ENCODE results near the gene MYH15.

The MYH15 gene

GRCh38 chr3:108410531-108410984, 99.8 kb downstream of the MYH15 start:
- DNase-seq: no peak

- DNase-seq: no peak
Observed at GRCh38 chr3:108409800-108410178, 100.6 kb downstream of the MYH15 start.

GRCh38 chr3:108408883-108409799, 101.3 kb downstream of the MYH15 start:
- no peak for DNase-seq

GRCh38 chr3:108407886-108408285, 102.5 kb downstream of the MYH15 start:
- no peak for DNase-seq

GRCh38 chr3:108406661-108407206, 103.7 kb downstream of the MYH15 start:
- no peak for DNase-seq

GRCh38 chr3:108406063-108406660, 104.2 kb downstream of the MYH15 start:
- no peak for DNase-seq

- no peak for DNase-seq
Observed at GRCh38 chr3:108404368-108404767, 106.0 kb downstream of the MYH15 start.

GRCh38 chr3:108403686-108404345, 106.6 kb downstream of the MYH15 start:
- no peak for DNase-seq

GRCh38 chr3:108403198-108403597, 107.2 kb downstream of the MYH15 start:
- no peak for DNase-seq

DNA sequence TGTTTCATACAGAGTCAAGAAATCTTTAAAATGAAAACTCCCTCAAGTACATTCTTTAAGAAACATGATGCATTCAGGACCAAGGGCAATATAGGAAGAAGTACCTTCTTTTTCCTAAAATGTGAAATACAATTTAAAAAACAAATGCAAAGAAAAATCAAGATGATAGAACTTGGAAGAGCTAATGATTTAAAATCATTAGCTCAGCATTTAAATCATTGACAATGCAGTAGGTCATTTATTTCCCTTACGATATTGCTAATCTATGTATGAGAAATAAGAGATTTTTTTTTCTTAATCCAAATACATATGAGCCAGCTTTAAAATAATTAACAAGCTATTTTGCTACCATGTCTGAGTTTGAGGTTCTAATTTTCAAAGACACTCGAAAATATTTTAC, 108.6 kb downstream of the MYH15 start:
- DNase-seq: no peak

DNA sequence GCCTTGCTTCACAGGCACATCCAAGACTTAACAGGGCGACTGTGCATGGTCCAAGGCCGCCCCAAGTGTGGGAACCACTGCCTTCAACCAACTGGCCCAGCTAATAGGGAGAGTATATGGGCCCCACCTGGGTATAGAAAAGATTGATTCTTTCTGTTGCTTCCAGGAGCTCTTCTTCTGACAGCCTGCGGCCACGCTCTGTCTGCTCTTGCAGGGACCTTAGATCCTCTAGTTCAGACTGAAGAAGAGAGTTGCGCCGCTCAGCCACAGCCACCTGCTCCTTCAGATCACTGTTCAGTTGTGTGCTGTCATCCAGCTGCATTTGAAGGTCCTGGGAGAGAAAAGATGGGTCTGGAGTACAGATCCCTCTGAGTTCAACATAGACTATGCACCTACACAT, 111.9 kb downstream of the MYH15 start:
- DNase-seq: no peak

DNA sequence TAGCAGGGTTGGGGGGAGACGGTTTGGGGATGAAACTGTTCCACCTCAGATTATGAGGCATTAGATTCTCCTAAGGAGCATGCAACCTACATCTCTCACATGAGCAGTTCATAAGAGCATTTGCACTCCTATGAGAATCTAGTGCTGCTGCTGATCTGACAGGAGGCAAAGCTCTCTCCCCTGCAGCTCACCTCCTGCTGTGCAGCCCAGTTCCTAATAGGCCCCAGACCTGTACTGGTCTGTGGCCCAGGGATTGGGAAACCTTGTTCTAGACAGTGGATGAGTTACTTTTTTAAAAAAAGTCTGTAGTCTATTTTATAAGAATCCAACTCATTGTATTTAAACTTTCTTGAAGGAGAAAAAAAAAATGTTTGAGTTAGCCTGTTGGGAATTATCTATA, 114.1 kb downstream of the MYH15 start:
- DNase-seq: no peak

DNA sequence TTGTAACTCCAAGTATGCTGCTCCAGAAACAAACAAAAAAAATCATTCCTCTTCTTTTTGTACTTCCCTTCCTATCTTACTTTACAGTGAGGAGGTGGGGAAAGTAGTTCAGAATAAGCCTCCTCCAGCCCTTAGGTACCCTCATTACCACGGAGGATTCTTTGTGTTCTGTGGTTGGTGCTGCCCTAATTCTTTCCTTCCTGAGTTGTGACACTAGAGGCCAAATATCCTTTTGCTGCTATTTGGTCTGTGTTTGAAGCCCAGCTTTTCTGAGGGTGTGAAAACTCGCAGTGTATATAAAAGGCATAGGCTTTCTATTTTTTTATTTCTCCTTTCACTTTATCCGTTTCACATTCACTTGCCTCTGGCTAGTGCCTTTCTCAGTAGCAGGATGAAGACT, 115.8 kb downstream of the MYH15 start:
- no peak for DNase-seq

GRCh38 chr3:108394016-108394415, 116.4 kb downstream of the MYH15 start:
- DNase-seq: no peak

DNA sequence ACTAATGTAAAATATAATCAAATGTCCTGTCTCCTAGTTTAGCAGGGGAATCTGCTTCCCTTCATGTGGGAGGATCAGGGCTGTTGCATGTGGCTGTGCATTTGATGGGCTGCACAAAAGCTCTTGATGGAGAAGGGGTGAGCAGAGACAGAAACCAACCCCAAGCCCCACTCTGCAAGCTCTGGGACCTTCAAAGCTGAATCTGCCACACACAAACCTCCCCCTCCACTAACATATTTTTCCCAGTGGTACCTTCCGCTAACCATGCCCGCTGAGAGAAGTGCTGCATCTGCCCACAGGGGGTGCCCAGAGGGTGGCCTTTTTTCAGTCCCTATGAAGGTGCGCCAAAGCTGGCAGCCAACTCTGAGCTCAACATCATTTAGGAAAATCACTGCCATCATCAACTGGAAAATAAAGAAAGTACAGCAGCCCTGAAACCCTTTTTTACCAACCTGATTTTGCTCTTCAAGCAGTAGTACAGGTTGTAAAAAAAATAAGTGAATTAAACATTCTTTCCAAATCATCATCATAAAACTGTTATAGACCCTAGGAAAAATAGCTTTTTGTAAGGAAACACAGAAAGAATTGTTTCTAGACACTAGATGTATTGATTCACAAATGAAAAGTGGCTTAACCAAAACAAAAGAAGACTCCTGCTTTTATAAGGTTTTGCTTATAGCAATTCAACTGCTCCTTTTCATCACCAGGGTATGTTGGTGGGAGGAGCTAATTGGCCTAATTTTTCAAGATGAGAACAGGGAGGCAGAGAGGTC, 117.1 kb downstream of the MYH15 start:
- no peak for DNase-seq

DNA sequence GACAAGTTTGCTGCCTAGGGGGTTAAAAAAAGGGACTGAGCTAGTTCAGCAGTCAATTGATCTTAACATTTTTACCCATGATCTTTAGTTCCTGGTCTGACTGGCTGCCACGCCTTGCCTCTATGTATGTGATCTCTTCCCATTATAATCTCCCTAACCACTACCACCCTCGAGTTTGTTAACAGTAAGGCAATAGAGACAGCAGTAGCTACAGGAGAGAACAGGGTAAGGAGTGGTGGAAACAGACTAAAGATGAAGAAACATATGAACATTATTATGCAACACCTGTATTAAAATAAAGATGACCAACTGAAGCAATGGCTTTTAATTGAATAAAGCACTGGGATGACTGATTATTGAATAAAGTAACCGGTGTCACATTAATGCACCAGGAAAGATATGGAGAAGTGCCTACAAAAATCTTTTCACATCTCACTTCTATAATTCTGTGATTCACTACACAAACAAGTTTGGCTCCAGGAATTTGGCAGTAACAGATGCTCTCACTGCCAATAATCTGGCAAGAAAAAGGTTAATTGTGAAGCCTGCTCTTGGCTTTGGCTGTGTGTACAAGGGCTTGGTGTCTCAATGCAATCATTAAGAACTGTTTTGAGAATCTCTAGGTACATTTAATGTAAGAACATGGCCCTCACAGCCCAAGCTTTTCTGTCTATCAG, 118.3 kb downstream of the MYH15 start:
- DNase-seq: no peak

DNA sequence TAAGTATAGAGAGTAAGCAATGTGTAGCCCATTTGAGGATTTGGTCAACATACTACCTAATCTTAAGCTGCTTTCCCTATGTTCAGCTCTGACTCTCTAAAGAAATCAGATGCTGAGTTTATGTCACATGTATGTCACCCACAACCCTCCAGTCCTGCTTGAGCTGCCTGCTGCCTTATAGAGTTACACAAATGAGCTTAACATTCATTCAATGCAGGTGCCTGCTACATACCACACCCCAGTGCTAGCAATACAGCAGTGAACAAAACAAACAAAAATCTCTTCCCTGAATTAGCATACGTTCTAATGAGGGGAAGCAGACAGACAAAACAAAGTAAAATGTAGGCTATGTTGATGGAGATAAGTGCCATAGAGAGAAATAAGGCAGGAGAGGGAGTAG, 121.0 kb downstream of the MYH15 start:
- peak; percentile 20 for DNase-seq

GRCh38 chr3:108388136-108389132, 122.0 kb downstream of the MYH15 start:
- DNase-seq: peak; percentile 89

DNA sequence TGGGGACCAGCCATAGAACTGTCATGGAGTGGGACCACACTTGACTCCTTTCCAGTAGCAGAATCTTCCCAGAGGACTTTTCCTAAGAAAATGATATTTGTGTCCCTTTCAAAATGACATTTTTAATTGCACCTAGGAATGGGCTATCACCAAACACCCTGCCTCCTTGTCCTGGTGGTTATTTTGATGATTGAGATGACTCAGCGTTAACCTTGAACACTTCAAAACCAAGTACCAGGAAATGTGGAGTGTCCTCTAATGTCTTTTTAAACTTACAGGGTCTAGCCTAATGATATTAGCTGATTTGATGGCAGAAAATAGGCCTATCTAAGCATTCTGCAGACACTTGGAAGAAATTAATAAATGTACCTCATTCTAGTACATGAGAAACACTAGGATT, 123.3 kb downstream of the MYH15 start:
- DNase-seq: no peak

- DNase-seq: no peak
Observed at GRCh38 chr3:108383306-108383705, 127.1 kb downstream of the MYH15 start.
